ENCODE data around the gene C1orf232.

Gene C1orf232

GRCh38 chr1:26125382-26125781 lies 43.4 kb downstream of the C1orf232 start:
- no peak for DNase-seq

- no peak for DNase-seq
Observed at GRCh38 chr1:26124418-26125331, 44.1 kb downstream of the C1orf232 start.

- no peak for DNase-seq
Observed at GRCh38 chr1:26122988-26123973, 45.5 kb downstream of the C1orf232 start.

- DNase-seq, result peak in 2 of 58 donors; percentile 3 to 24
Observed at GRCh38 chr1:26121854-26122773, 46.6 kb downstream of the C1orf232 start.

GRCh38 chr1:26119892-26120608 lies 48.7 kb downstream of the C1orf232 start:
- DNase-seq, result no peak

- DNase-seq, result no peak
Observed at GRCh38 chr1:26114165-26114927, 54.4 kb downstream of the C1orf232 start.
